IMR-90 (cell line): ENCODE results near the gene PCSK2.

Experiments used
- FOS ChIP-seq: fragments of 150-350 bp; IDR thresholded peaks from 2 replicates; pipeline ENCODE4 v1.6.1; 2016; ENCODE audit warnings: low read depth, low read length
- MAZ ChIP-seq: IDR thresholded peaks from 2 replicates; pipeline ENCODE4 v1.6.1; 2012; ENCODE audit warnings: low read depth, mild to moderate bottlenecking, low read length, improper control_type of control experiment, moderate library complexity, borderline replicate concordance
- MXI1 ChIP-seq: IDR thresholded peaks from 2 replicates; pipeline ENCODE4 v1.6.1; 2012; ENCODE audit warnings: low read depth, mild to moderate bottlenecking, low read length, moderate library complexity, borderline replicate concordance
- POLR2A ChIP-seq: IDR thresholded peaks from 2 replicates; pipeline ENCODE4 v1.6.1; 2012; ENCODE audit warnings: mild to moderate bottlenecking, low read depth, low read length
- RAD21 ChIP-seq: IDR thresholded peaks from 2 replicates; pipeline ENCODE4 v1.6.1; 2012; ENCODE audit warnings: low read length, improper control_type of control experiment
- RCOR1 ChIP-seq: IDR thresholded peaks from 2 replicates; pipeline ENCODE4 v1.6.1; 2012; ENCODE audit warnings: mild to moderate bottlenecking, low read length, improper control_type of control experiment; ENCODE audit not compliant: insufficient replicate concordance
- TF ChIP-seq, protein P1 (sequence below): conservative IDR thresholded peaks from 2 replicates; pipeline ENCODE4 v1.5.1; 2012; ENCODE audit warnings: mild to moderate bottlenecking, low read depth, low read length, improper control_type of control experiment

DNA sequence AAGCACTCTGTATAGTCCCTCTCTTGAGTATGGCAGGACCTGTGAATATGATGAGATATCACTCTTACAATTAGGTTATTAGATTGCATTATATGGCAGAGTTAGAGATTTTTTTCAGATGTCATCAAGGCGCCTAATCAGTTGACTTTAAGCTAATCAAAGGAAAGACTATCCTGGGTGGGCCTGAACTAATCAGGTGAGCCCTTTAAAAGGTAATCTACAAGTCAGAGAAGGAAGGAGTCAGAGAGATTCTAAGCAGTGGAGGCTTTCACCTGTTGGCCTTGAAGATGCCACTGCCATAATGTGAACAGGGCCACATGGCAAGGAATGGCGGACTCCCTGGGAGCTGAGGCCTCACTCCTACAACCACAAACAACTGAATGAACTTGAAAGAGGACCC is 152.8 kb downstream of the PCSK2 start:
- TF ChIP-seq, protein P1, sequence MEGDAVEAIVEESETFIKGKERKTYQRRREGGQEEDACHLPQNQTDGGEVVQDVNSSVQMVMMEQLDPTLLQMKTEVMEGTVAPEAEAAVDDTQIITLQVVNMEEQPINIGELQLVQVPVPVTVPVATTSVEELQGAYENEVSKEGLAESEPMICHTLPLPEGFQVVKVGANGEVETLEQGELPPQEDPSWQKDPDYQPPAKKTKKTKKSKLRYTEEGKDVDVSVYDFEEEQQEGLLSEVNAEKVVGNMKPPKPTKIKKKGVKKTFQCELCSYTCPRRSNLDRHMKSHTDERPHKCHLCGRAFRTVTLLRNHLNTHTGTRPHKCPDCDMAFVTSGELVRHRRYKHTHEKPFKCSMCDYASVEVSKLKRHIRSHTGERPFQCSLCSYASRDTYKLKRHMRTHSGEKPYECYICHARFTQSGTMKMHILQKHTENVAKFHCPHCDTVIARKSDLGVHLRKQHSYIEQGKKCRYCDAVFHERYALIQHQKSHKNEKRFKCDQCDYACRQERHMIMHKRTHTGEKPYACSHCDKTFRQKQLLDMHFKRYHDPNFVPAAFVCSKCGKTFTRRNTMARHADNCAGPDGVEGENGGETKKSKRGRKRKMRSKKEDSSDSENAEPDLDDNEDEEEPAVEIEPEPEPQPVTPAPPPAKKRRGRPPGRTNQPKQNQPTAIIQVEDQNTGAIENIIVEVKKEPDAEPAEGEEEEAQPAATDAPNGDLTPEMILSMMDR: no peak
- TF ChIP-seq FOS: no peak
- TF ChIP-seq RCOR1: no peak
- TF ChIP-seq MAZ: no peak
- TF ChIP-seq RAD21: no peak
- no peak for TF ChIP-seq MXI1
- TF ChIP-seq POLR2A: no peak
